HT1080 (cell line): Measurements from ENCODE around the gene CDC14A. TPM values are rescaled to one million over a fixed set of nuclear protein-coding genes. Genes with fewer than 3 reads are reported as not detected.

Experiments used
- total RNA-seq: library from RNA; depleted of rRNA; stranded (reverse); fragments of >200 nt; shearing (Covaris generic); gene quantifications from 2 replicates; pipeline ENCODE4 v1.2.3, GENCODE V29; 2014; rRNA removed

The CDC14A gene
- total RNA-seq, 1 experiment from 2014 or later, result 1.8 TPM

Other genes starting within 250 kb of the CDC14A start
- gene SASS6, start 219.6 kb upstream of the CDC14A start, total RNA-seq, result 11.1 and 12.1 TPM in 2 replicates
- 13.2 and 23.2 TPM in 2 replicates for gene TRMT13, start 219.3 kb upstream of the CDC14A start, total RNA-seq
- not detected in 2 replicates for gene LRRC39, start 174.2 kb upstream of the CDC14A start, total RNA-seq
- gene DBT, start 102.7 kb upstream of the CDC14A start, total RNA-seq, result 1.8 and 2.8 TPM in 2 replicates
- 31.1 and 37.9 TPM in 2 replicates for gene RTCA, start 86.3 kb upstream of the CDC14A start, total RNA-seq
- 0.11 TPM in 1 of 2 replicates, not detected in the other for gene GPR88, start 185.6 kb downstream of the CDC14A start, total RNA-seq